Neural progenitor cell (in vitro differentiated cells): ENCODE data around the gene MYO1A.

Experiments used
- EZH2 ChIP-seq: fragments of 200-600 bp; sonication (generic); IDR thresholded peaks from 2 replicates; pipeline ENCODE4 v1.6.1; 2017; ENCODE audit warnings: antibody characterized with exemption, mild to moderate bottlenecking, moderate library complexity
- EZH2phosphoT487 ChIP-seq: fragments of 200-600 bp; sonication (generic); IDR thresholded peaks from 2 replicates; pipeline ENCODE4 v1.6.1; 2017; ENCODE audit warnings: antibody characterized with exemption
- TF ChIP-seq, protein P1 (sequence below): fragments of 200-600 bp; sonication (generic); IDR thresholded peaks from 2 replicates; pipeline ENCODE4 v1.5.1; 2017; ENCODE audit warnings: antibody characterized with exemption, mild to moderate bottlenecking

DNA sequence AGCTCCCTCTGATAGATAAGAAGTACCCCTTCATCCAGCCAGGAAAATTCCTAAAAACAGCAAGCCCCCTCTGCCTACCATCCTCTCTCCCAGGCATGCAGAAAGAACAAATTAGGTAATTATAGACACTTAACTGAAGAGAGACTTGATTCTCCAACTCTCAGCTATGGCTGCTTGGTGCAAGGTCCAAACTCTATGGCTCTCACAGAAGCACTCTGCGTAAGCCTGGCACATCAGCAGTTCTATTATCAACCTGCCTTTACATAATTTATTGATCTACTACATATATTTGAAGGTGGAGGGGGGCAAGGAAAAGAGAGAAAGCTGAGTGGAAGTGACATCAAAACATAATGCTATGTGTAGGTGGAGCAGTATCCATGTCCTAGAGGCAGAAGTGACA, 1.1 kb upstream of the MYO1A start:
- TF ChIP-seq, protein P1, sequence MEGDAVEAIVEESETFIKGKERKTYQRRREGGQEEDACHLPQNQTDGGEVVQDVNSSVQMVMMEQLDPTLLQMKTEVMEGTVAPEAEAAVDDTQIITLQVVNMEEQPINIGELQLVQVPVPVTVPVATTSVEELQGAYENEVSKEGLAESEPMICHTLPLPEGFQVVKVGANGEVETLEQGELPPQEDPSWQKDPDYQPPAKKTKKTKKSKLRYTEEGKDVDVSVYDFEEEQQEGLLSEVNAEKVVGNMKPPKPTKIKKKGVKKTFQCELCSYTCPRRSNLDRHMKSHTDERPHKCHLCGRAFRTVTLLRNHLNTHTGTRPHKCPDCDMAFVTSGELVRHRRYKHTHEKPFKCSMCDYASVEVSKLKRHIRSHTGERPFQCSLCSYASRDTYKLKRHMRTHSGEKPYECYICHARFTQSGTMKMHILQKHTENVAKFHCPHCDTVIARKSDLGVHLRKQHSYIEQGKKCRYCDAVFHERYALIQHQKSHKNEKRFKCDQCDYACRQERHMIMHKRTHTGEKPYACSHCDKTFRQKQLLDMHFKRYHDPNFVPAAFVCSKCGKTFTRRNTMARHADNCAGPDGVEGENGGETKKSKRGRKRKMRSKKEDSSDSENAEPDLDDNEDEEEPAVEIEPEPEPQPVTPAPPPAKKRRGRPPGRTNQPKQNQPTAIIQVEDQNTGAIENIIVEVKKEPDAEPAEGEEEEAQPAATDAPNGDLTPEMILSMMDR = no peak
- TF ChIP-seq EZH2 (no peak), EZH2phosphoT487 (no peak)
